Cerebellar cortex (tissue), 1 donor: Measurements from ENCODE around the gene ENPP1.

Source experiments
- DNase-seq: peaks from one replicate; pipeline ENCODE4 v3.0.0-alpha.2; 2015; ENCODE audit warnings: low spot score

Gene ENPP1

GRCh38 chr6:131807644-131808459 lies at the start of gene ENPP1:
ENPP1 (plus strand) TSS chr6:131808020; CDS start chr6:131808036, 16 bp downstream.
- DNase-seq: peak; percentile 69

- no peak for DNase-seq
Measured at GRCh38 chr6:131758920-131759319, 48.9 kb upstream of the ENPP1 start.

GRCh38 chr6:131761060-131761761 lies 46.6 kb upstream of the ENPP1 start:
- DNase-seq: peak; percentile 57

GRCh38 chr6:131761762-131762067 lies 46.1 kb upstream of the ENPP1 start:
- DNase-seq: no peak

GRCh38 chr6:131762984-131763383 lies 44.8 kb upstream of the ENPP1 start:
- DNase-seq: no peak

GRCh38 chr6:131763749-131764148 lies 44.1 kb upstream of the ENPP1 start:
- no peak for DNase-seq

- DNase-seq: no peak
Measured at GRCh38 chr6:131764350-131764749, 43.5 kb upstream of the ENPP1 start.

GRCh38 chr6:131765081-131765803 lies 42.6 kb upstream of the ENPP1 start:
- peak; percentile 9 for DNase-seq

- no peak for DNase-seq
Measured at GRCh38 chr6:131765804-131766135, 42.0 kb upstream of the ENPP1 start.

GRCh38 chr6:131766631-131767030 lies 41.2 kb upstream of the ENPP1 start:
- DNase-seq: no peak

- DNase-seq: no peak
Measured at GRCh38 chr6:131768964-131769363, 38.9 kb upstream of the ENPP1 start.

- no peak for DNase-seq
Measured at GRCh38 chr6:131769385-131770141, 38.3 kb upstream of the ENPP1 start.

- DNase-seq: no peak
Measured at GRCh38 chr6:131770776-131771175, 37.0 kb upstream of the ENPP1 start.

GRCh38 chr6:131773284-131773950 lies 34.4 kb upstream of the ENPP1 start:
- DNase-seq: no peak

- no peak for DNase-seq
Measured at GRCh38 chr6:131775886-131776285, 31.9 kb upstream of the ENPP1 start.

- DNase-seq: no peak
Measured at GRCh38 chr6:131776985-131777384, 30.8 kb upstream of the ENPP1 start.

GRCh38 chr6:131778169-131778568 lies 29.7 kb upstream of the ENPP1 start:
- no peak for DNase-seq

GRCh38 chr6:131779304-131779703 lies 28.5 kb upstream of the ENPP1 start:
- DNase-seq: no peak

- no peak for DNase-seq
Measured at GRCh38 chr6:131780600-131780999, 27.2 kb upstream of the ENPP1 start.

- no peak for DNase-seq
Measured at GRCh38 chr6:131781687-131782086, 26.1 kb upstream of the ENPP1 start.

GRCh38 chr6:131782764-131783163 lies 25.1 kb upstream of the ENPP1 start:
- no peak for DNase-seq

GRCh38 chr6:131784561-131784960 lies 23.3 kb upstream of the ENPP1 start:
- no peak for DNase-seq
